C4-2B (cell line): Measurements from ENCODE around the gene FREM1.

Source experiments
- H3K27ac ChIP-seq: fragments of 450-650 bp; 2 replicates; pipeline ENCODE4 v1.5.1; 2017
- ZFX ChIP-seq: fragments of 450-650 bp; IDR thresholded peaks from 2 replicates; pipeline ENCODE4 v1.6.1; 2017
- TF ChIP-seq, protein P1 (sequence below): fragments of 450-650 bp; conservative IDR thresholded peaks from 2 replicates; pipeline ENCODE4 v1.5.1; 2017; ENCODE audit warnings: mild to moderate bottlenecking

The FREM1 gene

DNA sequence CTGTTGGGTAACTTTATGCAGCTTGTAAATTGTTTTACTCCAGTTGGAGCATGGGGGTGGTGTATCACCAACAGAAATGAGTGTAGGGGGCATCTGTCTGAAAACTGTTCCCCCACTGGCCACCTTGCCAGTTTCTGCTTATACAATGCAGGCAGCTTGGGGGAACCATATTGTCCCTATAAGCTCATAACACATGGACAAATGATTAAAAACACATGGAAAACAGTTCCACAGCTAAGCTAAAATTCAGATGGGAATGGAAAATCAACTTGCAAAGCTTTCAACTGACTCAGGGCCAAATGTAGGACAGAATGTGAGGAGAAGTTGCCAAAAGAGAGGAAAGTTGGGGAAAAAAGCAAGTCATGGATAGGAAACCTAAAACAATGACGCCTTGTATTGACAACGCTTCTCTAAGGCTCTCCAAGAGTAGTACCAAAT, 179.7 kb downstream of the FREM1 start:
- TF ChIP-seq, protein P1, sequence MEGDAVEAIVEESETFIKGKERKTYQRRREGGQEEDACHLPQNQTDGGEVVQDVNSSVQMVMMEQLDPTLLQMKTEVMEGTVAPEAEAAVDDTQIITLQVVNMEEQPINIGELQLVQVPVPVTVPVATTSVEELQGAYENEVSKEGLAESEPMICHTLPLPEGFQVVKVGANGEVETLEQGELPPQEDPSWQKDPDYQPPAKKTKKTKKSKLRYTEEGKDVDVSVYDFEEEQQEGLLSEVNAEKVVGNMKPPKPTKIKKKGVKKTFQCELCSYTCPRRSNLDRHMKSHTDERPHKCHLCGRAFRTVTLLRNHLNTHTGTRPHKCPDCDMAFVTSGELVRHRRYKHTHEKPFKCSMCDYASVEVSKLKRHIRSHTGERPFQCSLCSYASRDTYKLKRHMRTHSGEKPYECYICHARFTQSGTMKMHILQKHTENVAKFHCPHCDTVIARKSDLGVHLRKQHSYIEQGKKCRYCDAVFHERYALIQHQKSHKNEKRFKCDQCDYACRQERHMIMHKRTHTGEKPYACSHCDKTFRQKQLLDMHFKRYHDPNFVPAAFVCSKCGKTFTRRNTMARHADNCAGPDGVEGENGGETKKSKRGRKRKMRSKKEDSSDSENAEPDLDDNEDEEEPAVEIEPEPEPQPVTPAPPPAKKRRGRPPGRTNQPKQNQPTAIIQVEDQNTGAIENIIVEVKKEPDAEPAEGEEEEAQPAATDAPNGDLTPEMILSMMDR = no peak
- no peak for TF ChIP-seq ZFX
- H3K27ac ChIP-seq = no peak overlapping the region

DNA sequence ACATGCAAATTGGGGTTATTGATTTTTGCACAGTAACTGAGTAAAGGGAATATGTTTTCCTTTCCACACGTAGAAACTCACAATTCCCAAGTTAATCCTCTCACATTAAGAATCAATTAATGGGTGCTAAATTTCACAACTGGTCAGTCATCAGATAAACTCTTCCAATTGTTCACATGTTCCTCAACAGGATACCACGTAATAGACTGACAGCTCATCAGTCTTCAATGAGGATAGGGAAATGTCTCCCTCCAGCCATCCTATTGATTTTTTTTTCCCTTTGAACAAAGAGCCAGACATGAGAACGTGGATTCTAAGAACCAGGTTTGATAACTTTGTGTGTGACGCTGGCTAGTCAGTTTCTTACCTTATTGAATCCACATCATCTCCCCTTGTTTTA, 186.9 kb downstream of the FREM1 start:
- TF ChIP-seq ZFX = no peak
- TF ChIP-seq, protein P1 = no peak
- no peak overlapping the region for H3K27ac ChIP-seq

DNA sequence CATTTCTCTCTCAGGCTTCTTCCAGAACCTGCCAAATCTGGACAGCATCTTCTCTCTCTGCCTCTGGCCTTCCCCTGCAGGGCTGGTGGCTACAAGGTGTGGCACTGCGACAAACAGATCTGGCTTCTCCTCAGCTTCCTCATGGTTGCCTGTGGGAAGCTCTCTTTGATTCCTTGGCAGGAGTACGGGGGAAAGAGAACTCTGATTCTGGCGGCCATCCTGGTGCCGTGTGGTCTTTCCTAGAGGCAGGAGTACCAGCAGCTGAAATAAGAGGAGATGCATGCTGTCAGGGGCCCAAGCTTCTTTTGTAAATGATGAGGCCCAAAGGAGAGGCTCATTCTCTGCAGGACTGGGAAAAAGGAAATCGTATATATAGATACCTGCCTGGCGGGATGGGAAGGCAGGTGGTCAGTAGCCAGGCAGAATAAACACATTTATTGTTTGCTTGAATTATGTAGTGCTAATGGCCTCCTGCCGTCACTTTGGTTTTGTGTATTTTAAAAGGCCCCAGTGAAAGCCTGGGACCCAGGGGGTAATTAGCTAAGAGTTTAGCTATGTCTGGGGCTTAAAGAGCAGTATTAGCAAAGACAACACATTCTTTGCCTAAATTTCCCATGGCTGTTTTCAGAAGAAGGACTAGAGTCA, 187.7 kb downstream of the FREM1 start, which contains the start of gene CER1:
Gene CER1 (minus strand): TSS at position 343 of the 645 bp plus-strand sequence. CDS start 61 bp downstream, at position 282.
- TF ChIP-seq ZFX = no peak
- TF ChIP-seq, protein P1 = no peak
- no peak within 1 kb of the TSS for H3K27ac ChIP-seq

DNA sequence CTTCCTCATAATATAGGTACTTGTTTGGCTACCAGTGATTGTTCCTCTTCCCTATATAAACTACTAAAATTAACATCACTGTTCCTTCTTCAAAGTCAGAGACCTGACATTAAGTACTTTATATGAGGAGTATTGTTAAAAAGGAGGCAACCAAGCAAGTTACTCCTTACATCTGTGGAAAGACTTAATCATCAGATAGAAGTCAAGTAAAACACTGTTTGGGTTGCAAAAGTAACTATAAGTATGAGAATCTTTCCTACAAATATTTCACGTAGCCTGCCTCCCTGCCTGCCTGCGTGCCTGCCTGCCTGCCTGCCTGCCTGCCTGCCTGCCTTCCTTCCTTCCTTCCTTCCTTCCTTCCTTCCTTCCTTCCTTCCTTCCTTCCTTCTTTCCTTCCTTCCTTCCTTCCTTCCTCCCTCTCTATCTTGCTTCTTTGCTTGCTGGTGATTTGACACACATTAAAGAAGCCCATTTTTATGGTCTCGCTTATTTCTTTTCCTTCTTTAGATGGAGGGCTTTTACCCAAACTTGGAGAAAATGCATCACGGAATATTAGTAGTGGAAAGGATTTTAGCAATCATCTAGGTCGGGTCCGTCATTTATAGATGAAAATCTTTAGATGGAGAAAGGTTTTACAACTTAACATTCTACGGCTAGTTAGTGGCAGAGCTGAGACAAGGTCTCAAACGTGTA, 190.9 kb downstream of the FREM1 start:
- no peak overlapping the region for H3K27ac ChIP-seq
- no peak for TF ChIP-seq ZFX
- TF ChIP-seq, protein P1 = no peak

DNA sequence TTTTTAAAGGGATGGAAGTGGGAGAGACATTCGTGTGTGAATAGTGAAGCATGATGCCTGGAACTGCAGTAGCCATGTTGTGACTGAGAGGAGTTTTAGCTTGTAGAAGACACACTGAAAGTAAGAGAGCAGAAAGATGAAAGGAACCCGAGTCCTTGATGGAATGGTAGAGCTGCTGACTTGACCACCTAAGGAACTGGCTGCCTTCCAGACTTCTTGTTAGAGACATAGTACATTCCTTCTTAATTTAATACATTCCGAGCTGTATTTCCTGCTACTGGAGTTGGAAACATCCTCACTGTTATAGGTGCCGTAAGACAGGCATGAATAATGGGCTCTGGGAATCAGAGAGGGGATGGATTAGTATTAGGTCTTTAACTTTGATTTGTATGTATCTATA, 195.1 kb downstream of the FREM1 start:
- TF ChIP-seq, protein P1 = no peak
- TF ChIP-seq ZFX = no peak
- no peak overlapping the region for H3K27ac ChIP-seq

DNA sequence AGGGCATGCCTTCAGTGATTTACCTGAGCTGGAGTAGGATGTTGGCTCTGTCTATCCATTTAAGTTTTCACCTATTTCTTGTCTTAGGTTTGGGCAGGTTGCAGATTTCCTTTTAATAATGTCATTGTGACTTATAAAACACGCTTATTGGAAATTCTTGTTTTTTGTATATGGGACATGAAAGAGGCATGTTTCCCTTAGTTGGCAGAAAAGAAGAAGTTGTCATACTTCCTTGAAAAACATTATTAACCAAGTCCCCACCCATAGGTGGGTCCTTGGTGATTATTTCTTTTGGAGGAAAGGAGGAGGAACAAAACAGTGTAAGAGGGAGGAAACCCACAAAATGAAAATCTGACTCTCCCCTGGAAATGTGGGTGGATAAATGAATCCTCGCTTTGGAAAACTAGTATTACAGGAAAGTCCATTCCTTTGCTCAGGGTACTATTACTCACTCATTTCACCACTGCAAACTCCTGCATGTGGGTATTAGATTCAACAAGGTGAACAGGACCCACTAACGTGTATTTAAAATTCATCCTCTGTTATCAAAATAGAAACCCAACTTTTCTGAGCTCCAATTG, 197.0 kb downstream of the FREM1 start:
- H3K27ac ChIP-seq = no peak overlapping the region
- TF ChIP-seq, protein P1 = no peak
- no peak for TF ChIP-seq ZFX

DNA sequence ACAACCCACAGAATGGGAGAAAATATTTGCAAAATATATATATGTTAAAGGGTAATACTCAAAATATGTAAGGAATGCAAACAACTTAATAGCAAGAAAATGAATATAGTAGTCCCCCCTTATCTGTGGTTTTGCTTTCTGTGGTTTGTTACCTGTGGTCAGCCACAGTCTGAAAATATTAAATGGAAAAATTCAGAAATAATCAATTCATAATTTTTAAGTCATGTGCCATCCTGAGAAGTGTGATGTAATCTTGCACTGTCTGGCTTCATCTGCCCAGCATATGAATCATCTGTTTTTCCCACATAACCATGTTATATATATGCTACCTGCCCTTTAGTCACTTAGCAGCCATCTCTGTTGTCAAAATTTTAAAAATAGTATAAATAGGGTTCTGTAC, 199.4 kb downstream of the FREM1 start:
- TF ChIP-seq, protein P1 = no peak
- no peak for TF ChIP-seq ZFX

More for the DNA sequence above, 199.4 kb downstream of the FREM1 start:
- no peak overlapping the region for H3K27ac ChIP-seq
